Astrocyte of the spinal cord (primary cell): ENCODE results near the gene DENND4A.
A peak's percentile ranks its signal among the peaks of the same experiment; 100 is the strongest.

Experiments
- DNase-seq: peaks from one replicate; pipeline ENCODE4 v3.0.0; 2011; ENCODE audit warnings: low read depth, low spot score
- H3K4me3 ChIP-seq: 2 replicates; pipeline ENCODE4 v1.5.1; 2011; ENCODE audit warnings: low read depth, mild to moderate bottlenecking, low read length, moderate library complexity
- CTCF ChIP-seq: IDR thresholded peaks from 2 replicates; pipeline ENCODE4 v1.5.1; 2012; ENCODE audit warnings: low read depth, mild to moderate bottlenecking, low read length, inconsistent platforms
- in situ Hi-C: cut with HindIII; loops from 2 replicates; pipeline ENCODE4 v1.10.0; 2017; ENCODE audit warnings: low sequenced_read_pairs

Gene DENND4A

GRCh38 chr15:65612949-65613744, 178.9 kb downstream of the DENND4A start:
- in situ Hi-C loops = no loop called here
- no peak for TF ChIP-seq CTCF
- H3K4me3 ChIP-seq = no peak overlapping the region
- DNase-seq = no peak

DNA sequence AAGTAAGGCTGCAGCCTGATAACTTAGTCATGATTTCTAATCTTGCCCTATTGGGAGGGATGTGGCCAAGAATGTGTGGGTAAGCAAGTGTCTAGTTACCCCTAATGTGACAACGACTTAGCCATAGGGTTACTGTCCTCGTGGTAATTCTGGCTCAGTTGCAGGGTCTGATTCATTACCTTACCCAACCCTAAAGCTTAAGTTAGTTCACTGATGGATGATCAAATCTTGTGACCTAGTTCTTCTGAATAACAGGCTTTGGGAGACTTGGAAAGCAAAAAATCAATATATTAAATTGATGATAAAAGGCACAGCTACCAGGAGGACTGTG, 179.5 kb downstream of the DENND4A start:
- TF ChIP-seq CTCF = no peak
- no peak for DNase-seq
- in situ Hi-C loops = no loop called here
- no peak overlapping the region for H3K4me3 ChIP-seq

- in situ Hi-C loops = no loop called here
- no peak for TF ChIP-seq CTCF
- DNase-seq = no peak
- peak overlapping the region; percentile 72 for H3K4me3 ChIP-seq
These were observed 180.0 kb downstream of the DENND4A start for GRCh38 chr15:65611888-65612615.

- peak within 1 kb of the TSS; percentile 72 for H3K4me3 ChIP-seq
- TF ChIP-seq CTCF = peak; percentile 62
- in situ Hi-C loops = no loop called here
- DNase-seq = peak; percentile 98
These were observed 181.0 kb downstream of the DENND4A start, which contains the start of gene INTS14 for GRCh38 chr15:65610871-65611718. TSS of gene INTS14 (minus strand) at chr15:65611131. CDS start at chr15:65607380, 3,751 bp downstream.
